HG03432 (cell line): ENCODE data around the gene DELE1.

Source experiments
- ATAC-seq: cut with Tn5 transposase; IDR thresholded peaks from one replicate; pipeline ENCODE4 v1.9.1; 2021; ENCODE audit warnings: mild to moderate bottlenecking, moderate library complexity; ENCODE audit not compliant: unreplicated experiment

DELE1 gene

DNA sequence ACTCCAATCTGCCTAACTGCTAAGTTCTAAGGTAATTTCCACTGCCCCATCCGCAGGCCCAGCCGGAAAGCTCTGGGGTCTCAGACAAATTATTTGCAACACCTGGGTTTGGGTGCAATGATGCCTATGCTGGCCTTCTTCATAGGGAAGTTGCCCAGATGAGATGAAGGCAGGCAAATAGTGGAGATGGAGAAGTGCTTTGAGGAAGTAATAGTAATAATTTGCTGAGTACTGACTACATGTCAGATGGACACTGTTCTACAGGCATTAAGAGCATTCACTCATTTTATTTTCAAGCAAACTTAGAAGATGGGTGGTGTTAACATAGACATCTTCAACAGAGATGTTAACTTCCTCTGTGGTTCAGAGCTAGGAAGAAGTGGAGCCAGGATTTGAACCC is 30.5 kb downstream of the DELE1 start:
- ATAC-seq, result no peak

DNA sequence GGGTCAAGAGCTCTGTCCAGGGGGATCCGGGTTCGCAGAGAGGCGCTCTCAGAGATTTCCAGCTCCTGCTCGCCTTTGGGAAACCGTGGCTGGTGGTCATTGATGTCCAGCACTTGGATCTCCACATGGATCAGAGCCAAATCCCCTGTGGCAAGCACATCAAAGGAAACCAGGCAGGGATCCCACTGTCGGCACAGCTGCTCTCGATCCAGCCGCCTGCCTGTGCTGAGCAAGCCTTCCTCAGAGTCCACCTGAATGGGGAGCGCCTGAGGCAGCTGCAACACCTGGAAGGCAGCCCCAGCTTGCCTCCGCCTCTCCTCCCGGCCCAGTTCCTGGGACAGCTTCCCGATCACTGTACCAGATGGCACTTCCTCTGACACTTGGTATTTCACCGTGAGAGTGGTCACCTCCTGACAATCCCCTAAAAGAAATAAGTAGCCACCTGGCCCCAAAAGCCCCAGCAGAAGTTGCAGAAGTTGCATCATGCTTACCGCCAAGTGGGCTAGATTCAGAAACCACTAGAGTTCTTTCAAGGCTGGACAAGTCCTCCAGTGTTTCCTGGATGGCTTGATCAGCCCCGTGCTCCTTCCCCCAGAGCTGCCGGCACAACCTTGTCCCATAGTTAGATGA is 33.8 kb downstream of the DELE1 start:
- no peak for ATAC-seq

DNA sequence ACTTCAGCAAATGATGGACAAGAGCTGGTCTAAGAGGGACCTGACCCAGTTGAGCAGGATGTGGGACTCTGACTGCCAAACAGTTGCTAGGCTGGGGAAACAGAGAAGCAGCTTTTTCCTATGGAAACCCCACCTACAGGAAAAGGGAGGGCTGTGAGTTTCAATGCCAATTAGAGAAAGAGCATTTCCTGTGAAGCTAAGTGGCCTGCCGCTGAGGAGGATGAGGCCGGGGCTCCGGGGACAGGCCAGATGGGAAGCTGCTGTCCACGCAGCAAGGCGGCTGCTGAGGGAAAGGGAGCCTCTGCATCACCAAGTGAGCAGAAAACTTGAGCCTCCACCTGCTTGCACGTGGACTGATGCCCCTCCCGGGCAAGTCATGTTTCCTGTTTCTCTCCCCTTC is 34.4 kb downstream of the DELE1 start, which contains the start of gene PCDH12:
PCDH12 (minus strand) TSS at position 90 of the 400 bp plus-strand sequence. CDS start 351 bp downstream, outside the sequence.
- no peak for ATAC-seq

DNA sequence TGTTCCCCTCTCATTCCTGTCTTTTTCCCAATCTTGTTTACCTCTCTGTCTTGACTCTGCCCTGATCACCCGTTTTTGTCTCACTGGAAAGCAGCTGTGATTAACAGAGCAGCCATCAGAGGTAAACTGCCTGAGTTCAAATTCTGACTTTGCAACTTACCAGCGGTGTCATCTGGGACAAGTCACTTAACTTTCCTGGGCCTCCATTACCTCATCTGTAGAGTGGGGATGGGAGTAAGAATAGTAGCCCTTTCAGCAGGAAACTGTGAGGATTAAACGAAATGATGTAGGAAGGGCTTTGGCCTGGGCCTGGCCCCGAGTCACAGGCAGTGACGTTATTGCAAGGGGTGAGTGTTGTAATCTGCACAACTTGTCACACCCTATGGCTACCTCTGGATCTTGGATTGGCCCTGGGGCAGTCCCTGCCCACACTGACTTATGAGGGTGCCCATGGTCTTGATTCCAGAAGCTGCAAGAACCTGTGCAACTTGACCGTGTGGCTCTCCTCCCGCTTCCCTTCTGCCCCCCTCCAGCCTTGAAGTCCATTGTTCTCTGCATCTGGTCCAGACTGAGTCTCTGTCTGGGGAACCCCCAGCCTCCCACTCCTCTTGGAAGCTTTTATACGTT is 35.0 kb downstream of the DELE1 start:
- no peak for ATAC-seq

DNA sequence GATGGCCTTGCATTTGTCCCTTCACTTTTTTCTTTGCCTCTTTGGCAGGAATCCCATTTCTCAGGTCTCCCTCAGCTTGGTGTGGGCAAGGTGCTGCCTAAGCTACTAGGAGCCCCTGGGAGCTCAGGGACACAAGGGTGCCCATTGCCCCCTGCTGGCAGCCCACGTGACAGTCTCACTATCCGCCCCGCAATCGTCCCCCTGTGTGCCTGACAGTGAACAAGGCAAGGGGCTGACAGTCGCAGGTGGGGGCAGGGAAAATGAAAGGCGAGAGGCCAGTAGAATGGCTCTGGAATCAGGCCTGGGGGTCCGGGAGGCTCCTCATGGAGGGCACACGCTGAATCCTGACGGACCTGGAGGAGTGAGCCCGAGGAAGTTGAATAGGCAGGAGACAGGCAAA is 36.3 kb downstream of the DELE1 start:
- no peak for ATAC-seq

DNA sequence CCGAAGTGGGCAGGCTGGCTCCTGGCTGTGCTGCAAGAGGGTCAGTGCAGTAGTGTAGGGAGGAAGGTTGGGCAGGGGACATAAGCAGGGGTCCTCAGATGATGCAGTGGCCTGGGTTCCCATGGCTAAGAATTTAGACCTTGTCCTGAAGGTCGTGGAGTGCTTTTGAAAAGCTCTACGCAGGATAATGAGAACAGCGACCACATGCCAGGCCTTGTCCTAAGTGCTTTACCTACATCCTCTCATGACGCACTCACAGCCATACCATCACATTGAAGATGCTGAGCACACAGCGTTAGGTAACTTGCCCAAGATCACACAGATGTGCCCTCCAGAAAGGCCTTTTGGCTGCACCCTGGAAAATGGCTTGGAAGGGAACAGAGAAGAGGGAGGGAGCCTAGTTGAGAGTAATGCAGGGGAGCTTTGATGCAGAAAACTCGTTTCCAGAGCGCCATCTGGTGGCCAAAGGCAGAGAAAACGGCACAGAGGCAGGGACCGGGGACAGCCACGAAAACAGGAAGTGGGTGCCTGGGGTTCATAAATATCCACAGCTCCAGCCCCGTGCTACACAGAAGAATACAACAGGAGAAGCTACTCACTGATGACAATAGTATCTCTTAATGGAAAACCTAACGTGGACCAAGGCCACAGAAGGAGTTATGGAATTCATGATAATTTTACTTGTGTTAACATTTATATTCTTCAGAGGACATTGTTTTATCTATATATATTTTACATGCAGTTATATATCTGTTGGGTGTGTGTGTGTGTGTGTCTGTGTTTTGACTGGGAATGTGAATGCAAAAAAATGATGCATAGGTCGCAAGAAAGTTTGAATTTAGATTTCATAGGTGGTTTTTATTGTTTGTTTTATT is 37.0 kb downstream of the DELE1 start:
- ATAC-seq, result peak; percentile 96

DNA sequence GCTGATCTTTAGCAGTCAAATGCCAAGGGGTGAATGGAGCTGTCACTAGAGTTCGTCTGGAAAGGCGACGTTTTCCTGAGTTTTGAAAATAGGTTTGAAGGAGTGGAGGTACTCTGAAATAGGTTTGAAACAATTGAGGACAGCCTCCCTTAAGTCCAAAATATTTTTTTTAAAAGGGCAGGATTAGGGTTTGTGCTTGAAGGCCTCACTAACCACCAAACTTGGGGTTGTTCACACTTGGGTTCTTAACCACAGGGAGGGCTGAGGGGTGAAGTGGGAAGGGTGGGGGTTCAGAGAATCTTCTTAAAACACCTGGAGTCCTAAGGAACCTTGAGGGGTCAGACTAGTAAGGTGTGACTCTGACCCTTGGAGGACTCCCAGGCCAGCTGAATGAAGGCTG is 37.8 kb downstream of the DELE1 start:
- no peak for ATAC-seq

DNA sequence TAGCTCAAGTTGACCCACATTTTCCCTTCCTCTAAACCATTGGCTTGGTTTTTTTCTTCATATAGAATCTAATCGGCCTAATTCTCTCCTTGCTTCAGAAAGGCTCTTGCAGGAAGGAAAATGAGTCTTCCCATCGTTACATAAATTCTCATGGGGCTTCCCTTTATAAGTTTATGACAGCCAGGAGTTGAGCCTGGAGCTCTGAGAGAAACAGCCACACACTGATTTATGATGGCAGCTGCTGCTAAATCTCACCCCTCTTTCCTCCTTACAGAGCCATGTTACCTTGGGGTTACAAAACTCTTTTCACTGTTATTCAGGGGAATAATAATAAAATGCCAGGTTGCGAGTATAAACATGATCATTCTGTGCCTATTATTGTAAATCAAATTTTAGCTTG is 40.0 kb downstream of the DELE1 start:
- ATAC-seq, result no peak

DNA sequence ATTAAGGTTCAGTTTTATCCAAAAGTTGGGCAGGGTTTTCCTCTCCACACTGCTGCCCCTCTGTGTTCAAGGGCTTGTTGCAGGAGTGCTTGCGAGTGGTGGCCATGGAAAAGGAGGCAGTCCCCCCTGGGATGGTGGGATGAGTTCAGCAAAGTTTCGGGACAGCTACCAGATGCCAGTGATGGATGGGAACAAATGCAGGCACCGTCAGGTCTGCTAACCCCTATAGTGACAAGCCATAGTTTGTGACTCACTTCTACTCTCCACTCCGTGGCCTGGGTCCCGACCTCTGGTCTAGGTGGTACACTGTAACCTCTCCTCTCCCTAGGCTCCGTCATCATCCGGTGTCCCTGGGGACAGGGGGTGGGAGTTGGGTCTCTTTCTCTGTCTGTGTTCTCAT is 41.4 kb downstream of the DELE1 start:
- ATAC-seq, result no peak

DNA sequence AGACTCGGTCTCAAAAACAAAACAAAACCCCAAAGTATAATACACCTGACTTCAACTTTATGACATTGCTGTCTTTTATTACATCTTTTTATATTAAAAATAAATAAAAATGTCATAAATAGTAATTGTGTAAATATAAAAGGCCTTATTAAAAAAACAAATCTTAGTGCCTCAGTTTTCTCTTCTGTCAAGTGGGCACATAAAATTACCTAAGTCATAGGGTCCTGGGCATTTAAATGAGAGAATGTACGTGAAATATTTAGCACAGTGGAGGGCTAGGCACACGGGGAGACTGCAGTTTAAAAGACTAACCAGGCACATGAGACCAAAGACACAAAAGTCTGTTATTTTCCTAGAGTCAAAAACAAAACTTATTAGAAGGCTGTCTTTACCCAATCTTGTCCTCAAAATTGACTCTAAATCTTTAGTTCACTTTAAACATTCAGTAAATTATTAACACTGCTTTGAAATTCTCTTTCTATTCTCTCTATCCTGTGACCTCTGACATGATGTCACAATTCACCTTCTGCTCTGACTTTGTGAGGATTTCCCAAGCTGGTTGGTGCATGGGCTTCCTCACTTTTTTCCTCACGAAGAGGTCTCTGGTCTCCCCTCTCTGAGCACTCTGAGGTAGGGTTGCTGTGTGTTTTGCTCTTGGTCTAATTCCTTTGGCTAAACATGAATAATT is 42.7 kb downstream of the DELE1 start:
- no peak for ATAC-seq

DNA sequence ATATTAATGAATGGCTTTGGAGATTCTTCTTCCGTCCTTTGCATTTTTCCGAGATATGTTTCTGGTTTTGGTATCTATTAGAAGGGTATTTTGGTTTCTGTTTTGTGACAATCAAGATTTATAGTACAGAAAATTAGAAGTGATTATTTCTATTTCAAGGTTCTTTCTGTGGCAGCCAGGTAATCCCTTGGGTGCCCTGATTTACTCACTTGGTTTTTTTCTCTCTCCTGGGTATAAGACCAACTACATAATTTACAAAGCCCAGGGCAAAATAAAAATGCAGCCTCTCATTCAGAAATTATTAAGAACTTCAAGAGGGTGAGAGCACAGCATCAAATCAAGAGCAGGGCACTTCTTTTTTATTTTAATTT is 43.3 kb downstream of the DELE1 start:
- no peak for ATAC-seq

DNA sequence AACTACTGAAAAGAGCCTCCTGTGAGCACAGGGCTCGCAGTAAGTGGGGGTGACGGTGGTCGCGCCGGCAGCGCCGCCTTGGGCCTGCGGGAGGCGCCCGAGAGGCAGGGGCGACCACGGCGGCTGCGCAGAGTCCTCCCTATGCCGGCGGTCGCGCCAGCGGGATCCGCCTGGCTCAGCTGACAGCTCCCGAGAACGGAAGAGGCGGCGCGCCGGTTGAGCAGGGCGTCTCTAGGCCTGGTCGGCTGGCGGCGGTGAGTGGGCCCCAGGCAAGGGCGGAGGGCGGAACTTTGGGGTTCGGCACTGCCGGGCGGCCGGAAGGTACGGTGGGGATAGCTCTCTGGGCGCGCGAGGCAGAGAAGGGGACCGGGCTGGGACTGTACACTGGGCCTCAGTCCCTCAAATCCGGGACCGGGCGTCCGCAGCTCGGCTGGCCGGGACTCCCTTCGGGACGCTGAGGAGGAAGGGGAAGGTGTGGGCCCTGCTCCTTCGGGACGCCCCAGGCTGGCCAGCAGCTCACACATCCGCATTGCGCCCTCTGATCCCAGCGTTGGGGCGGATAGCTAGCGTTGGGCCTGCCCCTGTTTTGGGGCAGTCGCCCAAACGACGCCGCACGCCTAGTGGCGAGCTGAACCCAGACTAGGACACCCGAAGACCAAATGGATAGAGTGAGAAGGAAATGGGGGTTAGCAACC is 45.4 kb downstream of the DELE1 start, which contains the start of gene RNF14:
RNF14 (plus strand) TSS at position 192 of the 695 bp plus-strand sequence. CDS start 4,484 bp downstream, outside the sequence.
- ATAC-seq, result peak; percentile 94

DNA sequence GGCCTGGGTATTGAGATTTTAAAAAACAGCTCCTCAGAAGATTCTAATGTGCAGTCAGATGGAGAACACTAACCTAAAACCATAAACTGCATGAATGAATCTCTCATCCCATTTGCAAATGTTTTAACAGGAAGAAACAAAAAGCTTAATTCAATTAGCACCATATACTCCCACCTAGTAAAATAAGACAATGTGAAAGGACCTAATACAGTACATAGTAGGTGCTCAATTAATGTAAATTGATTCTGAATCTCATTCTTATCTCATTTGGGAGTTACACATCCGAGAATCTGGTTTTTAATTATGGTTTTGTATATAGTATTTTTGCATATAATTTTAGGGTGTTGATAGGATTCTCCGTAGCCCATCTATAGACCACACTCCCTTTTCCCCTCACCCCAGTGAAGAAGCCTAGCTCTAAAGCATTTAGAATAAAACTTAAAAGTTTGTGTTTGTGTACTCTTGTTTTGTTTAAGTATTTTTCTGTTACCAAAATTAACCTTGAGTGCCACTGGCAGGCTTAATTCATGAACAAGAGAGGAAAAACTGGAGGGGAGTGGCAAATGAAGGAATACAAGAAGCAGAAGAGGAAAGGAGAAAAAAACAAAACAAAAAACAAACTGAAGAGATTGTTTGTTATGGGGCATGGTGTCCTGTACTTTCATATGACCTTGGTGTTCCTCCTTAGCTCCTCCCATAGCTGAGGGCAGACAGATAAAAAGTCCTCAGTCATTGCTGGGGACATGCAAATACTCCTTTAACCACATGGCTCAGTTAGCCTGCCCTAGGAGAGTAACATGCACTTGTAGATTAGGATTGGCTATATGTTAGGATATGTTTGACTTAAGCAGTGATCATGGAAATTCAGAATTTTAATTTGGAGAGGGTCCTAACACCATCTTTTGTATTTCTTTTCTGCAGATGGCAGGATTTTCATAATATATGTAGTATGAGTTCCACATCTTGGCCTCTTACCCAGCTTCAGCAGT is 46.4 kb downstream of the DELE1 start:
- peak; percentile 49 for ATAC-seq

DNA sequence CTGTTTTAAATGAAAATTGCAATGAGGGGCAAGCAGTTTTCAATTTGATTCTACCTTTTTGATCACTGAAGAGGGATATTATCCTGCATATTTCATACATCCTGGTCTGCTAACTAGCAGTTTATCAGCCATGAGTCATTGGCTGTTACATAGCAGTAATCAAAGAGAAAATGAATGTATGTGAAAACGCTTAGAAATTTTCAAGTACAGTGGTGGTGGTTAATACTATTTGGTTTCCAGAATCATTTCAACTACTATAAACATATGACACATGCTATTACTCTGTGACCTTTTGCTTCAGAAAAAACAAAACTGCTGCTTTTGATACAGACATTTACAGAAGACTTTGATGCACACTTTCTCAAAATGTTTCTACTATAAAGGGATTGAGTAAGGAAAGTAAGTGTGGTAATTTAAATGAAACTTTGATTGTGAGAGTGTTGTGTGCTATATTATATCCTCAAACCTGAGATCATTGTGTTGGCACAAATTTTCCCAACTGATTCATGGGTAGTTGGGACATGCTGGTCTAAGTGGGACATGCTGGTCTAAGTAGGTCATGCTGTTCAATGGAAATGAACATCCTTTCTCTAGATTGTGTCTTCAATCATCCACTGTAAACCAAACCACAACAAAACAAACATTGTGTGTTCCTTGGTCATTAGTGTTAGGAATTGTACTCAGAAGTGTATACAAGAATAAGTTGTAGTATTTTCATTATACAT is 50.4 kb downstream of the DELE1 start:
- ATAC-seq, result no peak

DNA sequence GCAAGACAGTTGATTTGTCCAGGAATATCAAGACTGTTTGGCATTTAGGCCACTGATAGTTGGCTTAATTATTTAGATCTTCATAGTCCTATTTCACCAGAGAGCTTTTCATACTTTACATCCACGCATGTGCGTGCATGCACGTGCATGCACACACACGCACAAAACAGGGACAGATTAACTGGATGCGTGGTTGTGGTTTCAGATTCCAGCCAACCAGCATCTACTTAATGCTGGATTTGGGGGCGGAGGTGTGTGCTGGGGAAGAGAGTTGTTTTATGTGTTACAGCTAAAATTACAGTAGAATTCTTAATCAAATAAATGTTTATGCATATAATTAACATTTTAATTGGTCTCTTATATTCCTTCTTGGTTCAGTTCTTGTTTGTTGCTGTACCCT is 52.5 kb downstream of the DELE1 start:
- no peak for ATAC-seq

DNA sequence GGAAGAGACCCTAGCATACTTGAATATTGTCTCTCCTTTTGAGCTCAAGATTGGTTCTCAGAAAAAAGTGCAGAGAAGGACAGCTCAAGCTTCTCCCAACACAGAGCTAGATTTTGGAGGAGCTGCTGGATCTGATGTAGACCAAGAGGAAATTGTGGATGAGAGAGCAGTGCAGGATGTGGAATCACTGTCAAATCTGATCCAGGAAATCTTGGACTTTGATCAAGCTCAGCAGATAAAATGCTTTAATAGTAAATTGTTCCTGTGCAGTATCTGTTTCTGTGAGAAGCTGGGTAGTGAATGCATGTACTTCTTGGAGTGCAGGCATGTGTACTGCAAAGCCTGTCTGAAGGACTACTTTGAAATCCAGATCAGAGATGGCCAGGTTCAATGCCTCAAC is 54.7 kb downstream of the DELE1 start:
- ATAC-seq, result no peak

DNA sequence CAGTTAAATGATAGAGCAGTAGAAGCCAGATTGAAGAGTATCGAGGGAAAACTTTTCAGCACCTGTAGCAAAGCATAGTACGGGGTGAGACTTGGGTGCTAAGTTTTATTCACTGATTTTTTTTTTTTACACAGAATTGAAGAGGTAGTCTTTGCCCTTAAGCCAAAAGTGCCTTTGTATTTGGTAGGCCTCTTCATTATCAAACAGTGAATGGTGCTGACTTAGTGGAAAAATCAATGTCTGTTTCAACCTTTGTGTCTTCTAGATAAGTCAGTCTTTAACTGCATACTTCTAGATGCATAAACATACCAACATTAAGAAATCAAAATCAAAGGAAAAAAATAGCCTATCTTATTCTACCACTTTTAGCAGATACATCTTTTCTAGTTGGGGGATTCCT is 59.0 kb downstream of the DELE1 start:
- no peak for ATAC-seq

DNA sequence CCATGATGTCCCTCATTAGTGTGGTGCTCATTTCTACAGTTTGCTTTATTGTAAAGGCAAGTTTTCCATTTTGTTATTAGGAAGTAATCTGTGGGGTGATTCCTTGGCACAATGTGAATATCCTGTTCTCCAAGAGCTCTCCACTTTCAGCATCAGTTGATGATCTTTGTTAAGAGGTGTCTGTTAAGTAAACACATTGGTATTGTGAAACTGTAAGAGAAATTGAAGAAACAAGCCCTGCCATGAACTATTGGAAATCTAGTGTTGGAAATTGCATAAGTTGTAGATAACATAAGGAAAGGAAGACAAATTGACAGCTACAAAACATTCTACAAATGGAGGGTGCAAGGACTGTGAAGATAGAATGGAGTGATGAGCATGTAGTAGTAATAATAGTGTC is 62.4 kb downstream of the DELE1 start:
- no peak for ATAC-seq

DNA sequence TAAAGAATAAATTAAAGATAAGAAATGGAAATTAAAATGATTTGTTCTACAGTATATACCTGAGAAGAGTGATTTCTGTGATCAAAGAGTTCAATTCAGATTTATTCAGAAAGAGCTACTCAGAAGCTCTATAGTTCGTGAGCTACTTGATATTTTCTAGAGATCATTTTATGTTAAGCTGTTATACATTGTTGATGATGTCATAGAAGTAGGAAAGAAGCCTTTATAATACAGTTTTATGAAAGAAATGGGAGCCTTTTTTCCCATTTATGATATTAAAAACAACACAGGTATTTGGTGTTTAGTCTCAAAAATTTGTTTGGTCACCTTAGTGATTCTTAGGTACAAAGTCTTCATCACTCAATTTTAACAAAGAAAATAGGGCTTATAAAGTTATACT is 66.0 kb downstream of the DELE1 start:
- ATAC-seq, result no peak
